Fibroblast of lung (primary cell): ENCODE results near the gene NELFB. TPM values are rescaled to one million over a fixed set of nuclear protein-coding genes. Genes with fewer than 3 reads are reported as not detected.

Experiments used
- DNase-seq, 2 donors: peaks; one replicate each; pipeline versions ENCODE4 v3.0.0 to v3.0.0-alpha.2; 2010; ENCODE audit warnings: low read depth in 2 of 2
- H2AFZ ChIP-seq: 2 replicates; pipeline ENCODE4 v1.5.1; 2012; ENCODE audit warnings: low read length, control low read depth, inconsistent platforms
- H3K27ac ChIP-seq: 2 replicates; pipeline ENCODE4 v1.5.1; 2011; ENCODE audit warnings: low read length, control low read depth; ENCODE audit not compliant: insufficient read depth
- H3K27me3 ChIP-seq: 2 replicates; pipeline ENCODE4 v1.5.1; 2011; ENCODE audit warnings: mild to moderate bottlenecking, low read length; ENCODE audit not compliant: control insufficient read depth, insufficient read depth
- H3K36me3 ChIP-seq: 2 replicates; pipeline ENCODE4 v1.5.1; 2011; ENCODE audit warnings: low read length; ENCODE audit not compliant: control insufficient read depth, insufficient read depth
- H3K4me1 ChIP-seq: 2 replicates; pipeline ENCODE4 v1.5.1; 2011; ENCODE audit warnings: low read length; ENCODE audit not compliant: control insufficient read depth, insufficient read depth; ENCODE audit errors: extremely low read depth
- H3K4me2 ChIP-seq: 2 replicates; pipeline ENCODE4 v1.5.1; 2011; ENCODE audit warnings: low read length, control low read depth; ENCODE audit not compliant: insufficient read depth; ENCODE audit errors: extremely low read depth
- H3K4me3 ChIP-seq, 4 experiments: fragments of 200-600 bp in 1 of 4; sonication (generic) in 1 of 4; replicated peaks in 1 of 4; 2 replicates each; pipeline ENCODE4 v1.5.1; 2011 to 2016; ENCODE audit warnings: low read length in 4 of 4, low read depth in 3 of 4, mild to moderate bottlenecking in 3 of 4, control low read depth in 2 of 4, inconsistent platforms in 1 of 4, mixed read lengths in 1 of 4; ENCODE audit not compliant: insufficient read depth in 1 of 4; ENCODE audit errors: control extremely low read depth in 1 of 4
- H3K79me2 ChIP-seq: 2 replicates; pipeline ENCODE4 v1.5.1; 2012; ENCODE audit warnings: mild to moderate bottlenecking, low read length, inconsistent platforms; ENCODE audit not compliant: control insufficient read depth, insufficient read depth
- H3K9ac ChIP-seq: 2 replicates; pipeline ENCODE4 v1.5.1; 2011; ENCODE audit warnings: mild to moderate bottlenecking, low read length, control low read depth; ENCODE audit not compliant: insufficient read depth
- H3K9me3 ChIP-seq: 2 replicates; pipeline ENCODE4 v1.5.1; 2012; ENCODE audit warnings: low read depth, low read length; ENCODE audit not compliant: control insufficient read depth, insufficient read depth
- H4K20me1 ChIP-seq: 2 replicates; pipeline ENCODE4 v1.5.1; 2011; ENCODE audit warnings: low read length; ENCODE audit not compliant: control insufficient read depth, insufficient read depth; ENCODE audit errors: extremely low read depth
- EZH2 ChIP-seq: IDR thresholded peaks from 2 replicates; pipeline ENCODE4 v1.5.1; 2012; ENCODE audit warnings: low read length, control low read depth, mild to moderate bottlenecking; ENCODE audit errors: missing control alignments
- polyA plus RNA-seq, 2 donors: library from polyadenylated mRNA; depleted of rRNA in 1 of 2; stranded (reverse) in 1 of 2; unstranded in 1 of 2; fragments of >200 nt; gene quantifications; 2 replicates each; pipeline ENCODE4 v1.2.1, GENCODE V29; 2011 to 2012; ENCODE audit warnings: missing spikeins in 1 of 2
- total RNA-seq: library from RNA; depleted of rRNA; stranded (reverse); fragments of >200 nt; gene quantifications from 2 replicates; pipeline ENCODE4 v1.2.1, GENCODE V29; 2014
- TF ChIP-seq, protein P1 (sequence below), 2 donors: IDR thresholded peaks in 1 of 2; conservative IDR thresholded peaks in 1 of 2; 1 replicate in 1 of 2; 2 replicates in 1 of 2; pipeline ENCODE4 v1.5.1; 2011 to 2012; ENCODE audit warnings: low read length in 2 of 2, control low read depth in 1 of 2, inconsistent platforms in 1 of 2, low read depth in 1 of 2, mild to moderate bottlenecking in 1 of 2

The NELFB gene
- total and polyA plus RNA-seq, 2 donors (not counting 1 experiment from before 2014, with no cell fraction given) = 23.5 to 50.0 TPM

GRCh38 chr9:137304383-137305059, 49.4 kb downstream of the NELFB start:
- TF ChIP-seq, protein P1, sequence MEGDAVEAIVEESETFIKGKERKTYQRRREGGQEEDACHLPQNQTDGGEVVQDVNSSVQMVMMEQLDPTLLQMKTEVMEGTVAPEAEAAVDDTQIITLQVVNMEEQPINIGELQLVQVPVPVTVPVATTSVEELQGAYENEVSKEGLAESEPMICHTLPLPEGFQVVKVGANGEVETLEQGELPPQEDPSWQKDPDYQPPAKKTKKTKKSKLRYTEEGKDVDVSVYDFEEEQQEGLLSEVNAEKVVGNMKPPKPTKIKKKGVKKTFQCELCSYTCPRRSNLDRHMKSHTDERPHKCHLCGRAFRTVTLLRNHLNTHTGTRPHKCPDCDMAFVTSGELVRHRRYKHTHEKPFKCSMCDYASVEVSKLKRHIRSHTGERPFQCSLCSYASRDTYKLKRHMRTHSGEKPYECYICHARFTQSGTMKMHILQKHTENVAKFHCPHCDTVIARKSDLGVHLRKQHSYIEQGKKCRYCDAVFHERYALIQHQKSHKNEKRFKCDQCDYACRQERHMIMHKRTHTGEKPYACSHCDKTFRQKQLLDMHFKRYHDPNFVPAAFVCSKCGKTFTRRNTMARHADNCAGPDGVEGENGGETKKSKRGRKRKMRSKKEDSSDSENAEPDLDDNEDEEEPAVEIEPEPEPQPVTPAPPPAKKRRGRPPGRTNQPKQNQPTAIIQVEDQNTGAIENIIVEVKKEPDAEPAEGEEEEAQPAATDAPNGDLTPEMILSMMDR (conservative IDR thresholded peaks at IDR 0.05 in 1 of 2, IDR thresholded peaks at IDR 0.05 in 1 of 2; ENCODE audit: low read depth in 1 of 2, low read length in 2 of 2) = peak in 1 of 2 donors; percentile 18
- no peak for TF ChIP-seq EZH2
- no peak overlapping the region for H2AFZ ChIP-seq
- DNase-seq = no peak

DNA sequence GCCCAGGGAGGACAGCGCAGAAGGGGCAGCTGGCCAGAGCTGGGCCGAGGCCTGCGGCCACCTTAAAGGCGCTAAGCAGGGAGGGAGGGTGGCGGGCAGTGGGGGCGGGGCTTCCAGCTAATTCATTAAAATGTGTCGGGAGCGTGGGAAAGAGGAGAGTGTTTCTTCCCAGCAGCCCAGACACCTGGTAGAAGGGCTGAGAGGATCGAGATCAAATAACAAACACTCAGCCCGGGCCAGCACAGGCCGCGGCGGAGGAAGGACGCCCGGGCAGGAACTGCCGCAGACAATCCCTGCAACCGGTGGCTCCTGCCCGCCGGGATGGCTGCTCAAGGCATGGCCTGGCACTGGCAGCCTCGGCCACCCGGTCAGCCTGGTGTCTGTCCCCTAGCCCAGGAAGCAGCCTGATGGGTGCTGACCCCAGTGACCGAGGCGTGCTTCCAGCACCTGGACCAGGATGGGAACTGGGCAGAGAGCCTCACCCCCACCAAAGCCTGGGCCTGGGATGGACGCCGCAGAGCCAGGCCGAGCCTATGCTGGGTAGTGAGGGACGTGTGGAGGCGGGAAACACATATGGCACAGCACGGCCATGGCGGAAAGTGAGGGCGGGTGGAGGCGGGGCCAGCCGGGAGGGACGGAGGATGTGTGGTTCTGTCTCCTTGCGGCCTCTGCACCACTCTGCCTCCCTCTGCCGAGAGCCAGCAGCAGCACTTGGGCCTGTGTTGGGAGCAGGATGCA, 50.1 kb downstream of the NELFB start:
- Histone ChIP-seq H3K27ac (no peak overlapping the region), H3K9ac (peak overlapping the region; percentile 36), H3K9me3 (no peaks in the 10 kb centered on the region), H3K4me2 (peak overlapping the region; percentile 17), H3K4me3 (no peak overlapping the region), H4K20me1 (no peaks in the 10 kb centered on the region), H3K4me1 (peaks cover 4% of the 10 kb centered on the region), H2AFZ (peak overlapping the region; percentile 69), H3K36me3 (no peaks in the 10 kb centered on the region), H3K27me3 (peaks cover 4% of the 10 kb centered on the region), H3K79me2 (no peaks in the 10 kb centered on the region)
- TF ChIP-seq EZH2 = no peak
- TF ChIP-seq, protein P1 (conservative IDR thresholded peaks at IDR 0.05 in 1 of 2, IDR thresholded peaks at IDR 0.05 in 1 of 2; ENCODE audit: low read depth in 1 of 2, low read length in 2 of 2) = peak; percentile 2 to 17
- DNase-seq = peak; percentile 31 to 46

More at GRCh38 chr9:137304383-137305059, 49.4 kb downstream of the NELFB start:
- Histone ChIP-seq H3K4me2 (no peak overlapping the region), H3K9me3 (no peaks in the 10 kb centered on the region), H3K27ac (no peak overlapping the region), H3K9ac (no peak overlapping the region), H4K20me1 (no peaks in the 10 kb centered on the region), H3K79me2 (no peaks in the 10 kb centered on the region), H3K4me3 (no peak overlapping the region), H3K27me3 (peaks cover 9% of the 10 kb centered on the region), H3K36me3 (no peaks in the 10 kb centered on the region), H3K4me1 (peaks cover 4% of the 10 kb centered on the region)

GRCh38 chr9:137305798-137306065, 50.6 kb downstream of the NELFB start:
- no peak overlapping the region for H3K9ac ChIP-seq
- no peaks in the 10 kb centered on the region for H3K36me3 ChIP-seq
- H3K79me2 ChIP-seq = no peaks in the 10 kb centered on the region
- no peaks in the 10 kb centered on the region for H4K20me1 ChIP-seq
- H3K4me1 ChIP-seq = peaks cover 4% of the 10 kb centered on the region
- H3K4me3 ChIP-seq = no peak overlapping the region
- peak overlapping the region; percentile 69 for H2AFZ ChIP-seq
- H3K27me3 ChIP-seq = peaks cover 4% of the 10 kb centered on the region
- TF ChIP-seq EZH2 = no peak
- TF ChIP-seq, protein P1 (conservative IDR thresholded peaks at IDR 0.05 in 1 of 2, IDR thresholded peaks at IDR 0.05 in 1 of 2; ENCODE audit: low read depth in 1 of 2, low read length in 2 of 2) = no peak
- no peak overlapping the region for H3K4me2 ChIP-seq
- DNase-seq = no peak
- H3K9me3 ChIP-seq = no peaks in the 10 kb centered on the region
- H3K27ac ChIP-seq = no peak overlapping the region
